ENCODE measurements around the gene SLC35G2. TPM values are rescaled to one million over a fixed set of nuclear protein-coding genes. Genes with fewer than 3 reads are reported as not detected.

Gene SLC35G2
- total and polyA plus RNA-seq, 2 donors (not counting 3 experiments of a cell fraction or from before 2014, with no cell fraction given): 19.4 to 23.9 TPM

DNA sequence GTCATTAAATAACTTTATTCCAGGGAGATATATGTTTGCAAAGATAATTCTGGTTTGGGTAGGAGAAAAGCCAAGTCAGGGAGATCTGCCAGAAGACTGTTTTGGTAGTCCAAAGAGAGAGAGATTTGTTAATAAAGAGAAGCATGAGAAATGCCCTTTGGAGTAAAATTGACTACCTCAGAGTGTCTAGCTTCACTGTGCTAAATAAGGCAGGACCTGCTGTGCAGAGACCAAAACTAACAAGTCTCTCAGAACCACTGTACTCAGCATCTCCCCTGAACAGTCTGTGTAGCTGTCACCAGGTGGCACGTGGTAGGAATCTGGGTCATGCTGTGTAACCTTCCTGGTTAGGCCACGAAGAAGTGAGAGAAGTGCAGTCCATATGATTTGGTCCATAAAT lies 31.6 kb upstream of the SLC35G2 start:
- dilution Hi-C loops (cut with MboI; ENCODE audit: extremely low pct_ligation_motif_present, low sequenced_read_pairs): no loop called here
- intact Hi-C loops (cut with micrococcal nuclease): loop anchor here (2.0 kb wide), 2 partner anchors 31 to 75 kb away; partner anchors contain the start of genes NCK1 and SLC35G2
- peak; percentile 50 for DNase-seq (ENCODE audit: low read depth, low spot score)
- peak overlapping the region; percentile 92 for H3K4me2 ChIP-seq (ENCODE audit: insufficient read depth, low read length)
- ChIA-PET POLR2A (no interaction called here), CTCF (interaction anchor here (0.7 to 1.9 kb wide), 8 partner anchors 8 to 712 kb away, joined by 3 to 9 read pairs (median 4); partner anchors contain the start of gene STAG1)
- H3K27me3 ChIP-seq (ENCODE audit: control insufficient read depth in 2 of 2, insufficient read depth in 2 of 2, low read length in 2 of 2): no peaks in the 10 kb centered on the region
- H3K9me3 ChIP-seq (replicated peaks; ENCODE audit: control insufficient read depth, insufficient read depth, low read length): no peaks in the 10 kb centered on the region
- no peaks in the 10 kb centered on the region for H3K79me2 ChIP-seq (ENCODE audit: control insufficient read depth, insufficient read depth, low read length)
- peaks cover 15% of the 10 kb centered on the region for H3K4me1 ChIP-seq (ENCODE audit: control insufficient read depth, extremely low read depth, insufficient read depth, low read length)
- no peaks in the 10 kb centered on the region for H4K20me1 ChIP-seq (replicated peaks; ENCODE audit: control insufficient read depth, extremely low read depth, insufficient read depth, low read length)
- peak overlapping the region; percentile 65 for H3K9ac ChIP-seq (replicated peaks; ENCODE audit: extremely low read depth, insufficient read depth, low read length)
- peak overlapping the region; percentile 75 for H2AFZ ChIP-seq (ENCODE audit: low read depth, low read length)
- H3K4me3 ChIP-seq (replicated peaks in 1 of 3; ENCODE audit: insufficient read depth in 1 of 3, low read depth in 1 of 3, low read length in 3 of 3): no peak overlapping the region
- TF ChIP-seq FOS (IDR thresholded peaks at IDR 0.05; ENCODE audit: borderline replicate concordance, insufficient read depth, low read length) (no peak), MYC (IDR thresholded peaks at IDR 0.05; ENCODE audit: low read depth, low read length) (no peak), EZH2 (IDR thresholded peaks at IDR 0.05; ENCODE audit: borderline replicate concordance, low read depth, low read length, severe bottlenecking) (no peak), JUN (IDR thresholded peaks at IDR 0.05; ENCODE audit: borderline replicate concordance, insufficient read depth, insufficient read length, low read depth) (no peak), POLR2AphosphoS5 (IDR thresholded peaks at IDR 0.05; ENCODE audit: insufficient read depth, low read depth, low read length) (no peak), POLR2A (IDR thresholded peaks at IDR 0.05; ENCODE audit: low read depth, low read length) (no peak), GATA2 (IDR thresholded peaks at IDR 0.05; ENCODE audit: insufficient read depth, insufficient read length, low read depth, low read length) (no peak)
- TF ChIP-seq, protein P1, sequence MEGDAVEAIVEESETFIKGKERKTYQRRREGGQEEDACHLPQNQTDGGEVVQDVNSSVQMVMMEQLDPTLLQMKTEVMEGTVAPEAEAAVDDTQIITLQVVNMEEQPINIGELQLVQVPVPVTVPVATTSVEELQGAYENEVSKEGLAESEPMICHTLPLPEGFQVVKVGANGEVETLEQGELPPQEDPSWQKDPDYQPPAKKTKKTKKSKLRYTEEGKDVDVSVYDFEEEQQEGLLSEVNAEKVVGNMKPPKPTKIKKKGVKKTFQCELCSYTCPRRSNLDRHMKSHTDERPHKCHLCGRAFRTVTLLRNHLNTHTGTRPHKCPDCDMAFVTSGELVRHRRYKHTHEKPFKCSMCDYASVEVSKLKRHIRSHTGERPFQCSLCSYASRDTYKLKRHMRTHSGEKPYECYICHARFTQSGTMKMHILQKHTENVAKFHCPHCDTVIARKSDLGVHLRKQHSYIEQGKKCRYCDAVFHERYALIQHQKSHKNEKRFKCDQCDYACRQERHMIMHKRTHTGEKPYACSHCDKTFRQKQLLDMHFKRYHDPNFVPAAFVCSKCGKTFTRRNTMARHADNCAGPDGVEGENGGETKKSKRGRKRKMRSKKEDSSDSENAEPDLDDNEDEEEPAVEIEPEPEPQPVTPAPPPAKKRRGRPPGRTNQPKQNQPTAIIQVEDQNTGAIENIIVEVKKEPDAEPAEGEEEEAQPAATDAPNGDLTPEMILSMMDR (IDR thresholded peaks at IDR 0.05; ENCODE audit: extremely low read depth in 1 of 2, insufficient read depth in 1 of 2, low read depth in 1 of 2, low read length in 2 of 2): no peak
- TF ChIP-seq, protein P2, sequence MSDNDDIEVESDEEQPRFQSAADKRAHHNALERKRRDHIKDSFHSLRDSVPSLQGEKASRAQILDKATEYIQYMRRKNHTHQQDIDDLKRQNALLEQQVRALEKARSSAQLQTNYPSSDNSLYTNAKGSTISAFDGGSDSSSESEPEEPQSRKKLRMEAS (IDR thresholded peaks at IDR 0.05; ENCODE audit: insufficient read depth, insufficient read length): no peak
- H3K9me1 ChIP-seq (replicated peaks; ENCODE audit: control insufficient read depth, extremely low read depth, insufficient read depth, low read length): no peaks in the 10 kb centered on the region
- peak overlapping the region; percentile 87 for H3K27ac ChIP-seq (ENCODE audit: insufficient read depth, low read depth, low read length)
- FAIRE-seq: peak; percentile 21
- BruUV-seq (replicated peaks): no TSS peak
- H3K36me3 ChIP-seq (ENCODE audit: control insufficient read depth in 2 of 2, extremely low read depth in 1 of 2, insufficient read depth in 2 of 2, low read length in 2 of 2): no peaks in the 10 kb centered on the region

Data from endothelial cell of umbilical vein (primary cell).